LoVo (cell line): Measurements from ENCODE around the gene XKR8.

Source experiments
- DNase-seq: peaks from one replicate; pipeline ENCODE4 v3.0.0-alpha.2; 2016; ENCODE audit warnings: low spot score

XKR8 gene, protein sequence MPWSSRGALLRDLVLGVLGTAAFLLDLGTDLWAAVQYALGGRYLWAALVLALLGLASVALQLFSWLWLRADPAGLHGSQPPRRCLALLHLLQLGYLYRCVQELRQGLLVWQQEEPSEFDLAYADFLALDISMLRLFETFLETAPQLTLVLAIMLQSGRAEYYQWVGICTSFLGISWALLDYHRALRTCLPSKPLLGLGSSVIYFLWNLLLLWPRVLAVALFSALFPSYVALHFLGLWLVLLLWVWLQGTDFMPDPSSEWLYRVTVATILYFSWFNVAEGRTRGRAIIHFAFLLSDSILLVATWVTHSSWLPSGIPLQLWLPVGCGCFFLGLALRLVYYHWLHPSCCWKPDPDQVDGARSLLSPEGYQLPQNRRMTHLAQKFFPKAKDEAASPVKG

DNA sequence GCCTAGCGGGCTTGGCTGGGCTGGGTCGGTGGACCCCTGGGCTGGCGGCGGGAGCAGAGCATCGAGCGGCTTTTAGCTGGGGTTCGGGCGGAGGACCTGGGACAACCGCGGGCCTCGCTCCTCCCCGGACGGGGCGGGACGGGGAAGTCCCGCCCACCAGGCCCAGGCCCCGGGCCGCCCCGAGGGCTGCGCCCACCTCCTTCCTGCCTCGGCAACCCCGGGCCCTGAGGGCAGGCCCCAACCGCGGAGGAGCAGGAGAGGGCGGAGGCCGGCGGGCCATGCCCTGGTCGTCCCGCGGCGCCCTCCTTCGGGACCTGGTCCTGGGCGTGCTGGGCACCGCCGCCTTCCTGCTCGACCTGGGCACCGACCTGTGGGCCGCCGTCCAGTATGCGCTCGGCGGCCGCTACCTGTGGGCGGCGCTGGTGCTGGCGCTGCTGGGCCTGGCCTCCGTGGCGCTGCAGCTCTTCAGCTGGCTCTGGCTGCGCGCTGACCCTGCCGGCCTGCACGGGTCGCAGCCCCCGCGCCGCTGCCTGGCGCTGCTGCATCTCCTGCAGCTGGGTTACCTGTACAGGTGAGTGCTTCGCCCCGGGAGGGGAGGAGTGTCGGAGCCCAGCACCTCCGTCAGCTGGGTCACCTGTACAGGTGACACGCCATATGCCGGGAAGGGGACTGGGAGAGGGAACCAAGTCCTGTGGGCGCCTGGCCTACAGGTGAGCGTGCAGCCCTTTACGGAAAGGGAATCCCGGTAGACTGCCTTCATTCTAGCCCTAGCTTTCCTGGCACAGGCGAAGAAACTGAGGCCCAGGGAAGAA is at the start of gene XKR8:
XKR8 (plus strand) TSS at position 182 of the 812 bp plus-strand sequence; CDS start at position 279, 97 bp downstream.
- peak; percentile 86 for DNase-seq

- no peak for DNase-seq
Measured at GRCh38 chr1:27912429-27912828, 47.3 kb upstream of the XKR8 start.

- no peak for DNase-seq
Measured at GRCh38 chr1:27915082-27915575, 44.6 kb upstream of the XKR8 start.

- DNase-seq = no peak
Measured at GRCh38 chr1:27922272-27922671, 37.5 kb upstream of the XKR8 start.

GRCh38 chr1:27928216-27928954 is 31.4 kb upstream of the XKR8 start:
- no peak for DNase-seq

DNA sequence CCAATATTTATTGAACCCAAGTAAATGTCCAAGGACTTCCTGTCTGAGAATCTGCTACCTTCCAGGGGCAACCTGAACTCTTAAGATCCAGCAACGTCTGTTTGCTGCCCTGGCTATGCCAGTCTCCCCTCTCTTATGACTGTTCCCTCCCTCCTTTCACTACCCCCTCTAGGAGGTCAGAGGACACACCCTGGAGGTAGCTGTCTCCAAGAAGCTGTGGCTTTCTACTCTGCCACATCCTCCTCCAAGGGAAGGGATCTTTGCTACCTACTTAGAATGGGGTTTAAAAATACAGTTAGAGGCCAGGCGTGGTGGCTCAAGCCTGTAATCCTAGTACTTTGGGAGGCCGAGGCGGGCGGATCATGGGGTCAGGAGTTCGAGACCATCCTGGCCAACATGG is 28.6 kb upstream of the XKR8 start:
- DNase-seq = no peak

GRCh38 chr1:27931759-27932158 is 28.0 kb upstream of the XKR8 start:
- DNase-seq = no peak

GRCh38 chr1:27934818-27935549 is 24.8 kb upstream of the XKR8 start, which contains the start of gene SMPDL3B:
TSS of gene SMPDL3B (plus strand) at chr1:27935000. CDS start at chr1:27935184, 184 bp downstream.
- peak; percentile 82 for DNase-seq

DNA sequence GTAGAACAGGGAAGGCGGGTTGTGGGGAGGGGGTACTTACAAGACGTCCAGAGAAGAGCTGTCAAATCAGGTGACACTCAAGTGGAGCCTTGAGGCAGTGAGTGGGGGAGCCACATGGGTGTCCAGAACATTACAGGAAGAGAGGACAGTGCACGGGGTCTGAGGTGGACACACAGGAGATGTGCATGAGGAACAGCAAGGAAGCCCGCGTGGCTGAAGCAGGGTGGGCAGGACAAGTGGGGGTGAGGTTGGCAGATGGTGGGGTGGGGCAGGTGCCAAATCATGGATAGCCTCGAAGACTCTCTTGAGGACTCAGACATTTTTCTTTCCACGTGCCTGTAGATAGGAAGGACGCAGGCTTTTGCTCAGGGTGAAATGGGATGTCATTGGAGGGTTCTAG is 24.1 kb upstream of the XKR8 start:
- no peak for DNase-seq

- no peak for DNase-seq
Measured at GRCh38 chr1:27936370-27936769, 23.4 kb upstream of the XKR8 start.

DNA sequence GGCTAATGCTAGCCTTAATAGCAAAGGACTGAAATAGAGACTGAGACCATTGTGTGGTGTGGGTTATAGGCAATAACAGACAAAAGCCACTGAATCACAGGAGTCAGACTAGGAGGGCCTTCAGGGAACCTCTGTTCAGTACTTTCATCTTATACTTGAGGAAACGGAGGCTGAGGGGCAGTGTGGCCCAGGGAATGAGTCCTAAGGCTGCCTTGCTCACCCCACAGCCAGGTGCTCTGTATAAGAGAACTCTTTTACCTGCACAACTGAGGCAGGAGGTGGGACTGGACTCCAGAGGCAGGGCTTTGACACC is 22.3 kb upstream of the XKR8 start:
- no peak for DNase-seq

DNA sequence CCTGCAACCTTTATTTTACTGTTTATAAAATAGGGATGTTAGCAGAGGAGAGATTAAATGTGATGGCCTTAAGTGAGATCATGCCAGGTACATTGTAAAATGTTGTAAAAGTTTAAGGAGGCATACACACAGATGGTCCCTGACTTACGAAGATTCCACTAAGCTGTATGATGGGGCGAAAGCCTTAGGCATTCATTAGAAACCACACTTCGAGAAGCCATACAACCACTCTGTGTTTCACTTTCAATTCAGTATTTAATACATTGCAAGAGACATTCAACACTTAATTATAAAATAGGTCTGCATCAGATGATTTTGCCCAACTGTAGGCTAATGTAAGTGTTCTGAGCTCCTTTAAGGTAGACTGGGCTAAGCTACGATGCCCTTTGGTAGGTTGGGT is 21.3 kb upstream of the XKR8 start:
- no peak for DNase-seq

DNA sequence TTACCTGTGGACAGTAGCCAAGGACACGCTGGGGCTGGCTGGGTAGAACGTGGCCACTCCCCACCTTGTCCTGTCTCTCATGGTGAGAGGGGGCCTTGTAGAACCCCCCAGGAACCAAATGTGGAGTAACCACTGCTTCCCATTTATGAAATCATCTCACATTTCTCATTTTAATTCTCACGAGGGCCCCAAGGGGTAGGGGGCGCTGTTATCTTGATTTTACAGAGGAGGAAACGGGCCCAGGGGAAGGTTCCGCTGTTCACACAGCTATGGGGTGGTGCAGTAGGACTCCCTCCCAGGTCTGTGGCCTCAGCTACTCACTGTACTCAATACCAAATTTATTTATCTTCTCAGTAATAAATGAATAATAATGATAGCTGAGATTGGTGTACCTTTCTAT is 19.5 kb upstream of the XKR8 start:
- no peak for DNase-seq

DNA sequence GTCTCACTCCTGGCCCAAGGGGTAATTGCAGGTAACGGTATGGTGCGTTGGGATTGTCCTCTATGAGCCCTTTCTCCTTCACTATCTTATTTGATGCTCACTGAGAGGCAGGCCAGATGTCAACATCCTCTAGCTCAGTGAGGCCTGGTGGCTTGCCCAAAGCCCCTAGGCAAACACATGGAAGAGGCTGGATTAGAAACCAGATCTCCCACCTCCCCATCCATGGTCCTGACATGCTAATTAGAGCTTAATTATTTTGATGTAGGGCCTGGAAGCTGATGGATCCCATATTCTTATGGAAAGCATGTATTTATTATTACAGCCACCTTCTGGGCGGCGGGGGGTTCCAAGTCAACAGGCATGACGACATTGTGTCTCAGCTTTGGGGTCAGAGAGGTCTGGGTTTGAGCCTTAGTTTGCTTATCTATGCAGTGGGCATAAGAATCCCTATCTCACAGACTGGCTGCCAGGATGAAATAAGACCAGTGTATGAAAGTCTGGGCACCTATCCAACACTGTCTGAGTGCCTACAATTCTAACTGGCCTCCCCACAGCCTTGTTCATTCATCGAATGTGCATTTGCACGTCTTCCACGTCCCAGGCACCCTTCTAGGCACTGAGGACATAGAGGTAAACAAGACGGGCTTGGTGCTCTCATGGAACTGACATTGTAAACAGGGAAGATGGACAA is 18.8 kb upstream of the XKR8 start:
- DNase-seq = no peak

DNA sequence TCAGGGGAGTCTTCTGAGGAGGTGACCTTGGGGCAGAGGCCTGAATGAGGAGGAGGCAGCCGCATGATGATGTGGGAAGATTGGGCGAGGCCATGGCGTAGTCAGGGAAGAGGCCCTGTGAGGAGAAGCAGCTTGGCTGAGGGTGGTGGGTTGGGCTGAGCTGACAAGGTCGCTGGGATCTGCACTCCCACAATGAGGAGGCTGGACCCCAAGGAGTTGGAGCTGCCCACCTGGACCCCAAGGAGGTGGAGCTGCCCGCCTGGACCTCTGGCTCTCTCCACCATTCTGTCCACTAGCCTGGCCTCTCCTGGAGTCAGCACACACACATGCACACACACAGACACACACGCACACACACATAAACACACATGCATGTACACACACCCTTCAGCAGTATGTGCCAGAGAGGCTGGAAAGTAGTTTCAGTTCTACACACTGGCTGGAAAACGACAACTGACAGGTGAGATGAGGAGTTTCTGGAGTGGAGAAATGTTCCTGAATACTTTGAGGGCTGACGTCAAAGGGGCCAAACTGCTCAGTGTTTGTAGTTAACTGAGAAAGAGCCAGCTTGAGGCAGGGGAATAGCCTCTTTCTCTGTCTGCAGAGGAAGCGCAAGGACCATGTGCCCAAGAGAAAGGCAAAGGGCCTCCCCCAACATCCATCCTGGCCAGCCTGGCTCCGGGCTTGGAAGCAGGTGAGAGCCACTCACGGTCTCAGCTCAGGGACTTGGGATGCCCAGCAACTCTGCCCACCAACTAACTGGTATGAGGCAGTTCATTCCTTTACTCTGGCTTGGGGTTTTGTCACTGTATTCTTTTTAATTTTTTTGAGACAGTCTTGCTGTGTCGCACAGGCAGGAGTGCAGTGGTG is 17.9 kb upstream of the XKR8 start:
- DNase-seq = no peak

- no peak for DNase-seq
Measured at GRCh38 chr1:27945020-27945419, 14.8 kb upstream of the XKR8 start.

DNA sequence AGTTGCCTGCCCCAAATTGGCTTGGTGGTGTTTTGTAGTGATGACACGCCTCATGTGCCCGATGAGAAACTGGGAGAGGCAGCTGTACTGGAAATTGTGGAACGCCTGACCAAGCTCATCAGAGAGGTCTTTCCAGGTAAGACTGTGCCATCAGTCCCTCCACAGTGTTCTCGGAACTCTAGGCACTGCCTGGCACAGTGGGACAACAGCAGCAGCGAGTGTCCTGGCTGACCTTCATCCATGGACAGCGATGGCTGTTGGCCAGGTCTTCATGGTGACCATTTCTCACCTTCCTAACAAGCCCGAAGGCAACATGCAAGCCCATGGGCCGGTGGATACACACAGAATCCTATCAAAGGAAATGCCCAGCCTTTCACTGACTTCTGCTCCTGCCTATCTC is 10.7 kb upstream of the XKR8 start:
- DNase-seq = no peak

GRCh38 chr1:27951396-27951795 is 8.4 kb upstream of the XKR8 start:
- DNase-seq = no peak

DNA sequence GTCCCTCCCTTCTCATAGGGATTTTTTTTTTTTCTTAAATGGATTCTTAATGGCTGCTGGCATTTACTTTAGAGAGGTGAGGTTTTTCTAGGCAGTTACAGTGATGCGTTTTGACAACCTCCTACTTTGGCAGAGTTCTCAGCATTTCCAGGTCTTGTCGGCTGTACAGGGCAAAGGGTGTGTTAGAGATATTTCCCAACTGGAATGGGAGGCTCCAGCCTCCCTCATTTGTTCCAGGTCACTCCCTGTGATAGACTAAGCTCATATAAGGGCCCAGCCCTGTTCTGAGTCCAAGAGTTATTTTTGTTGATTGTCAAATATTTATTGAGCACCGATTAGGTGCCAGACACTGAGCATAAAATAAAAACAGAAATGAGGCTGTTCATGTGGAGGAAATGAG is 7.6 kb upstream of the XKR8 start:
- no peak for DNase-seq

- no peak for DNase-seq
Measured at GRCh38 chr1:27954186-27954585, 5.6 kb upstream of the XKR8 start.
